ENCODE data around the gene FBXL16. TPM values are rescaled to one million over a fixed set of nuclear protein-coding genes. Genes with fewer than 3 reads are reported as not detected.

The FBXL16 gene
- polyA plus RNA-seq, 1 experiment: 0.11 TPM

- ChIA-PET CTCF (interaction anchor here (0.7 to 1.7 kb wide), 8 partner anchors 9 to 211 kb away, joined by 3 to 6 read pairs (median 3); no protein-coding TSS in a partner anchor), POLR2A (interaction anchor here (0.7 kb wide), 1 partner anchor 412 kb away, joined by 3 read pairs; no protein-coding TSS in a partner anchor)
- peak; percentile 71 for TF ChIP-seq CTCF (IDR thresholded peaks at IDR 0.05; ENCODE audit: low read depth, low read length)
- Histone ChIP-seq H3K27ac (ENCODE audit: low read depth, low read length) (no peak within 1 kb of the TSS), H3K27me3 (ENCODE audit: control insufficient read depth, insufficient read depth, low read length) (no peaks in the 10 kb centered on the region), H3K9me3 (ENCODE audit: control insufficient read depth, insufficient read depth, low read length) (no peaks in the 10 kb centered on the region; the same call in 1 of the 2 replicates), H3K4me3 (ENCODE audit: low read depth, low read length) (peak within 1 kb of the TSS; percentile 78)
- DNase-seq (ENCODE audit: low read depth, low spot score): peak; percentile 68
Measured at GRCh38 chr16:740764-741505, 35.3 kb upstream of the FBXL16 start, which contains the start of gene CIAO3. TSS of gene CIAO3 (minus strand) at chr16:740997. CDS start at chr16:740985, 12 bp downstream.

GRCh38 chr16:740459-740763, 34.8 kb upstream of the FBXL16 start:
- no peak overlapping the region for H3K27ac ChIP-seq (ENCODE audit: low read depth, low read length)
- CTCF ChIA-PET: interaction anchor here (0.7 to 1.4 kb wide), 3 partner anchors 12 to 44 kb away, joined by 3 to 6 read pairs (median 4); no protein-coding TSS in a partner anchor
- DNase-seq (ENCODE audit: low read depth, low spot score): no peak
- POLR2A ChIA-PET: no interaction called here
- peak overlapping the region; percentile 78 for H3K4me3 ChIP-seq (ENCODE audit: low read depth, low read length)
- no peaks in the 10 kb centered on the region for H3K27me3 ChIP-seq (ENCODE audit: control insufficient read depth, insufficient read depth, low read length)
- no peak for TF ChIP-seq CTCF (IDR thresholded peaks at IDR 0.05; ENCODE audit: low read depth, low read length)
- no peaks in the 10 kb centered on the region; the same call in 1 of the 2 replicates for H3K9me3 ChIP-seq (ENCODE audit: control insufficient read depth, insufficient read depth, low read length)

- Histone ChIP-seq H3K27ac (ENCODE audit: low read depth, low read length) (no peak overlapping the region), H3K9me3 (ENCODE audit: control insufficient read depth, insufficient read depth, low read length) (no peaks in the 10 kb centered on the region; the same call in 1 of the 2 replicates), H3K27me3 (ENCODE audit: control insufficient read depth, insufficient read depth, low read length) (no peaks in the 10 kb centered on the region), H3K4me3 (ENCODE audit: low read depth, low read length) (peak overlapping the region; percentile 78)
- POLR2A ChIA-PET: no interaction called here
- DNase-seq (ENCODE audit: low read depth, low spot score): no peak
- no peak for TF ChIP-seq CTCF (IDR thresholded peaks at IDR 0.05; ENCODE audit: low read depth, low read length)
- CTCF ChIA-PET: interaction anchor here (0.7 to 0.8 kb wide), 2 partner anchors 27 to 45 kb away, joined by 3 to 6 read pairs; no protein-coding TSS in a partner anchor
Measured at GRCh38 chr16:739560-740458, 34.2 kb upstream of the FBXL16 start.

- no peak for DNase-seq (ENCODE audit: low read depth, low spot score)
- H3K9me3 ChIP-seq (ENCODE audit: control insufficient read depth, insufficient read depth, low read length): no peaks in the 10 kb centered on the region; the same call in 1 of the 2 replicates
- no peaks in the 10 kb centered on the region for H3K27me3 ChIP-seq (ENCODE audit: control insufficient read depth, insufficient read depth, low read length)
- CTCF ChIA-PET: no interaction called here
- H3K4me3 ChIP-seq (ENCODE audit: low read depth, low read length): no peak overlapping the region
- H3K27ac ChIP-seq (ENCODE audit: low read depth, low read length): no peak overlapping the region
- POLR2A ChIA-PET: no interaction called here
- no peak for TF ChIP-seq CTCF (IDR thresholded peaks at IDR 0.05; ENCODE audit: low read depth, low read length)
Measured at GRCh38 chr16:736936-737481, 31.4 kb upstream of the FBXL16 start.
